Dermis blood vessel endothelial cell (primary cell): ENCODE data around the gene OBP2A. TPM values are rescaled to one million over a fixed set of nuclear protein-coding genes. Genes with fewer than 3 reads are reported as not detected.

Experiments
- total RNA-seq: library from RNA; depleted of rRNA; stranded (reverse); fragments of >200 nt; gene quantifications from 2 replicates; pipeline ENCODE4 v1.2.3, GENCODE V29; 2014

The OBP2A gene
- total RNA-seq, 1 donor from 2014 or later, result not detected

Other genes with a start within 250 kb of the OBP2A start
- 17.0 and 20.8 TPM in 2 replicates for gene PPP1R26, start 66.3 kb upstream of the OBP2A start, total RNA-seq
- gene MRPS2, start 45.4 kb upstream of the OBP2A start, total RNA-seq, result 13.4 and 19.5 TPM in 2 replicates
- not detected in 2 replicates for gene LCN1, start 24.7 kb upstream of the OBP2A start, total RNA-seq
- not detected in 2 replicates for gene PAEP, start 15.6 kb downstream of the OBP2A start, total RNA-seq
- not detected in 2 replicates for gene GLT6D1, start 93.4 kb downstream of the OBP2A start, total RNA-seq
- gene LCN9, start 117.2 kb downstream of the OBP2A start, total RNA-seq, result not detected in 2 replicates
- gene SOHLH1, start 153.4 kb downstream of the OBP2A start, total RNA-seq, result 0.05 TPM in 1 of 2 replicates, not detected in the other
- not detected in 2 replicates for gene KCNT1, start 156.1 kb downstream of the OBP2A start, total RNA-seq